HG03139 (cell line): ENCODE data around the gene SLC7A10.
"Not testable (repeated sequence)": the region's sequence is repeated elsewhere in the genome, so short reads cannot be mapped to it uniquely, and the experiment has no call there.

ENCODE experiments used
- ATAC-seq: cut with Tn5 transposase; IDR thresholded peaks from one replicate; pipeline ENCODE4 v1.9.1; 2021; ENCODE audit not compliant: unreplicated experiment

The SLC7A10 gene

GRCh38 chr19:33239223-33239975, 13.7 kb upstream of the SLC7A10 start:
- no peak for ATAC-seq

- no peak for ATAC-seq
These were observed 13.0 kb upstream of the SLC7A10 start for GRCh38 chr19:33238481-33239149.

- ATAC-seq: no peak
These were observed 11.2 kb upstream of the SLC7A10 start for GRCh38 chr19:33236696-33237390.

- ATAC-seq: no peak
These were observed 10.3 kb upstream of the SLC7A10 start for GRCh38 chr19:33235996-33236350.

- ATAC-seq: peak; percentile 74
These were observed 9.8 kb upstream of the SLC7A10 start for GRCh38 chr19:33235269-33235995.

- ATAC-seq: no peak
These were observed 9.1 kb upstream of the SLC7A10 start for GRCh38 chr19:33234736-33235135.

- no peak for ATAC-seq
These were observed 8.4 kb upstream of the SLC7A10 start for GRCh38 chr19:33234092-33234491.

- no peak for ATAC-seq
These were observed 7.6 kb upstream of the SLC7A10 start for GRCh38 chr19:33233056-33233873.

- ATAC-seq: no peak
These were observed 7.0 kb upstream of the SLC7A10 start for GRCh38 chr19:33232656-33233055.

- ATAC-seq: no peak
These were observed 5.9 kb upstream of the SLC7A10 start for GRCh38 chr19:33231511-33231910.

GRCh38 chr19:33229962-33230361, 4.3 kb upstream of the SLC7A10 start:
- ATAC-seq: no peak

- ATAC-seq: no peak
These were observed 2.4 kb upstream of the SLC7A10 start for GRCh38 chr19:33227870-33228599.

- no peak for ATAC-seq
These were observed 1.6 kb upstream of the SLC7A10 start for GRCh38 chr19:33227242-33227650.

- ATAC-seq: no peak
These were observed 1.0 kb upstream of the SLC7A10 start for GRCh38 chr19:33226550-33227241.

- no peak for ATAC-seq
These were observed 774 bp downstream of the SLC7A10 start for GRCh38 chr19:33224694-33225457.

GRCh38 chr19:33222255-33222654, 3.4 kb downstream of the SLC7A10 start:
- not testable (repeated sequence) for ATAC-seq

GRCh38 chr19:33221638-33222037, 4.0 kb downstream of the SLC7A10 start:
- ATAC-seq: no peak

- ATAC-seq: no peak
These were observed 4.9 kb downstream of the SLC7A10 start for GRCh38 chr19:33220735-33221134.

- no peak for ATAC-seq
These were observed 5.5 kb downstream of the SLC7A10 start for GRCh38 chr19:33220115-33220514.
